T-helper 17 cell (primary cell): ENCODE data around the gene PRKAR1B. TPM values are rescaled to one million over a fixed set of nuclear protein-coding genes. Genes with fewer than 3 reads are reported as not detected.

Experiments
- ATAC-seq: fragments of 150-1000 bp; cut with Tn5 transposase; 2 replicates; pipeline ENCODE4 v1.10.0; 2021; ENCODE audit warnings: mild to moderate bottlenecking, moderate library complexity
- DNase-seq, 3 donors: peaks; one replicate each; pipeline versions ENCODE4 v3.0.0 to v3.0.0-alpha.2; 2020 to 2021
- H3K9me3 ChIP-seq: one replicate; pipeline ENCODE4 v1.7.0; 2013; ENCODE audit warnings: low read length, mild to moderate bottlenecking; ENCODE audit not compliant: control insufficient read depth, poor library complexity, severe bottlenecking
- H3K27ac Mint-ChIP-seq: one replicate; pipeline ENCODE4 v1.8.0; 2022; ENCODE audit warnings: mild to moderate bottlenecking, moderate library complexity, mixed read lengths
- H3K27me3 Mint-ChIP-seq: one replicate; pipeline ENCODE4 v1.8.0; 2022; ENCODE audit warnings: mixed read lengths
- H3K36me3 Mint-ChIP-seq: one replicate; pipeline ENCODE4 v1.8.0; 2022; ENCODE audit warnings: low read depth, mixed read lengths
- H3K4me1 Mint-ChIP-seq: one replicate; pipeline ENCODE4 v1.8.0; 2022; ENCODE audit warnings: mild to moderate bottlenecking, mixed read lengths
- H3K4me3 Mint-ChIP-seq: one replicate; pipeline ENCODE4 v1.8.0; 2022; ENCODE audit warnings: mild to moderate bottlenecking, moderate library complexity, mixed read lengths
- total RNA-seq, 4 donors: library from RNA in 2 of 4; stranded (reverse) in 2 of 4; gene quantifications; one replicate each; pipeline ENCODE4 v1.2.3 and lab custom pipeline; 2022 to 2026

Gene PRKAR1B
- total RNA-seq, 2 donors from 2014 or later = 10.0 to 22.1 TPM

GRCh38 chr7:730501-731439, 3.7 kb upstream of the PRKAR1B start:
- no peak for DNase-seq
- Mint-ChIP-seq H3K4me3 (no peak overlapping the region), H3K36me3 (no peaks in the 10 kb centered on the region), H3K4me1 (peaks cover 8% of the 10 kb centered on the region), H3K27me3 (no peaks in the 10 kb centered on the region), H3K27ac (no peak overlapping the region)
- ATAC-seq = no peak
- no peaks in the 10 kb centered on the region for H3K9me3 ChIP-seq

- peak overlapping the region; percentile 43 for H3K27ac Mint-ChIP-seq
- no peaks in the 10 kb centered on the region for H3K9me3 ChIP-seq
- H3K36me3 Mint-ChIP-seq = no peaks in the 10 kb centered on the region
- peaks cover 8% of the 10 kb centered on the region for H3K4me1 Mint-ChIP-seq
- no peaks in the 10 kb centered on the region for H3K27me3 Mint-ChIP-seq
- H3K4me3 Mint-ChIP-seq = peak overlapping the region; percentile 62
- DNase-seq (no peak), ATAC-seq (no peak)
These were observed 2.3 kb upstream of the PRKAR1B start for GRCh38 chr7:729140-730000.

GRCh38 chr7:728602-729001, 1.5 kb upstream of the PRKAR1B start:
- H3K9me3 ChIP-seq = no peaks in the 10 kb centered on the region
- Mint-ChIP-seq H3K4me1 (peaks cover 8% of the 10 kb centered on the region), H3K4me3 (peak overlapping the region; percentile 90), H3K27me3 (no peaks in the 10 kb centered on the region), H3K36me3 (no peaks in the 10 kb centered on the region), H3K27ac (peak overlapping the region; percentile 43)
- no peak for DNase-seq
- no peak for ATAC-seq

- Mint-ChIP-seq H3K36me3 (no peaks in the 10 kb centered on the region), H3K27ac (peak overlapping the region; percentile 11), H3K4me1 (peaks cover 8% of the 10 kb centered on the region), H3K27me3 (no peaks in the 10 kb centered on the region), H3K4me3 (peak overlapping the region; percentile 90)
- H3K9me3 ChIP-seq = no peaks in the 10 kb centered on the region
- no peak for DNase-seq
- no peak for ATAC-seq
These were observed 852 bp upstream of the PRKAR1B start for GRCh38 chr7:727806-728460.

GRCh38 chr7:726854-727103, 302 bp downstream of the PRKAR1B start:
- DNase-seq (no peak), ATAC-seq (peak; percentile 56)
- no peaks in the 10 kb centered on the region for H3K9me3 ChIP-seq
- Mint-ChIP-seq H3K4me1 (peaks cover 8% of the 10 kb centered on the region), H3K36me3 (no peaks in the 10 kb centered on the region), H3K4me3 (peak overlapping the region; percentile 79), H3K27me3 (no peaks in the 10 kb centered on the region), H3K27ac (no peak overlapping the region)

GRCh38 chr7:726084-726853, 812 bp downstream of the PRKAR1B start, which contains the start of gene DNAAF5:
Gene DNAAF5, plus strand, starts transcription at chr7:726699. Its CDS starts 22 bp downstream, at chr7:726721.
- Mint-ChIP-seq H3K4me3 (peak within 1 kb of the TSS; percentile 90), H3K36me3 (no peaks in the 10 kb centered on the region), H3K27ac (peak within 1 kb of the TSS; percentile 11), H3K27me3 (no peaks in the 10 kb centered on the region), H3K4me1 (peaks cover 8% of the 10 kb centered on the region)
- ATAC-seq = peak; percentile 93
- DNase-seq = peak; percentile 75 to 78 (median 76)
- H3K9me3 ChIP-seq = no peaks in the 10 kb centered on the region

GRCh38 chr7:725223-726005, 1.7 kb downstream of the PRKAR1B start:
- Mint-ChIP-seq H3K4me3 (peak overlapping the region; percentile 79), H3K36me3 (no peaks in the 10 kb centered on the region), H3K4me1 (peaks cover 6% of the 10 kb centered on the region), H3K27me3 (no peaks in the 10 kb centered on the region), H3K27ac (no peak overlapping the region)
- H3K9me3 ChIP-seq = no peaks in the 10 kb centered on the region
- ATAC-seq = no peak
- DNase-seq = no peak

- H3K4me1 Mint-ChIP-seq = peaks cover 6% of the 10 kb centered on the region
- no peaks in the 10 kb centered on the region for H3K9me3 ChIP-seq
- ATAC-seq = no peak
- H3K27me3 Mint-ChIP-seq = no peaks in the 10 kb centered on the region
- H3K27ac Mint-ChIP-seq = no peak overlapping the region
- H3K4me3 Mint-ChIP-seq = no peak overlapping the region
- DNase-seq = no peak
- no peaks in the 10 kb centered on the region for H3K36me3 Mint-ChIP-seq
These were observed 2.8 kb downstream of the PRKAR1B start for GRCh38 chr7:724298-724697.

- DNase-seq (no peak), ATAC-seq (no peak)
- no peak overlapping the region for H3K4me3 Mint-ChIP-seq
- H3K27me3 Mint-ChIP-seq = no peaks in the 10 kb centered on the region
- no peaks in the 10 kb centered on the region for H3K9me3 ChIP-seq
- no peak overlapping the region for H3K27ac Mint-ChIP-seq
- no peaks in the 10 kb centered on the region for H3K36me3 Mint-ChIP-seq
- H3K4me1 Mint-ChIP-seq = peaks cover 7% of the 10 kb centered on the region
These were observed 3.5 kb downstream of the PRKAR1B start for GRCh38 chr7:723541-723940.

- ATAC-seq (no peak), DNase-seq (no peak)
- no peaks in the 10 kb centered on the region for H3K9me3 ChIP-seq
- Mint-ChIP-seq H3K4me3 (no peak overlapping the region), H3K27me3 (no peaks in the 10 kb centered on the region), H3K36me3 (no peaks in the 10 kb centered on the region), H3K4me1 (peaks cover 5% of the 10 kb centered on the region), H3K27ac (no peak overlapping the region)
These were observed 5.3 kb downstream of the PRKAR1B start for GRCh38 chr7:721619-722248.

GRCh38 chr7:716636-717035, 10.4 kb downstream of the PRKAR1B start:
- no peak for ATAC-seq
- Mint-ChIP-seq H3K36me3 (peaks cover 10% of the 10 kb centered on the region), H3K27me3 (peaks cover 17% of the 10 kb centered on the region), H3K4me3 (no peak overlapping the region), H3K27ac (peak overlapping the region; percentile 46), H3K4me1 (peaks cover 22% of the 10 kb centered on the region)
- no peaks in the 10 kb centered on the region for H3K9me3 ChIP-seq
- DNase-seq = no peak

GRCh38 chr7:716222-716621, 10.9 kb downstream of the PRKAR1B start:
- Mint-ChIP-seq H3K27me3 (peaks cover 17% of the 10 kb centered on the region), H3K27ac (peak overlapping the region; percentile 46), H3K4me1 (peaks cover 22% of the 10 kb centered on the region), H3K4me3 (no peak overlapping the region), H3K36me3 (peaks cover 10% of the 10 kb centered on the region)
- no peak for ATAC-seq
- DNase-seq = no peak
- no peaks in the 10 kb centered on the region for H3K9me3 ChIP-seq
